Transverse colon (tissue), 4 donors: ENCODE results near the gene FIS1. TPM values are rescaled to one million over a fixed set of nuclear protein-coding genes. Genes with fewer than 3 reads are reported as not detected.
A peak's percentile ranks its signal among the peaks of the same experiment; 100 is the strongest.
"Not testable (repeated sequence)": the region's sequence is repeated elsewhere in the genome, so short reads cannot be mapped to it uniquely, and the experiment has no call there.

Experiments used
- DNase-seq: peaks from one replicate; pipeline ENCODE4 v3.0.0-alpha.2; 2019
- H3K27ac ChIP-seq, 4 donors: fragments of 200-600 bp; sonication (generic); 2 replicates each; pipeline ENCODE4 v1.5.1; 2016 to 2018; ENCODE audit warnings: inconsistent platforms in 4 of 4
- H3K27me3 ChIP-seq: fragments of 200-600 bp; sonication (generic); 2 replicates; pipeline ENCODE4 v1.5.1; 2017; ENCODE audit warnings: inconsistent platforms
- H3K36me3 ChIP-seq, 4 donors: fragments of 200-600 bp; sonication (generic); 2 replicates each; pipeline ENCODE4 v1.5.1; 2017 to 2019; ENCODE audit warnings: inconsistent platforms in 4 of 4
- H3K4me1 ChIP-seq, 4 donors: fragments of 200-600 bp; sonication (generic); 2 replicates each; pipeline ENCODE4 v1.5.1; 2017 to 2020; ENCODE audit warnings: inconsistent platforms in 4 of 4
- H3K4me3 ChIP-seq, 4 donors: fragments of 200-600 bp; sonication (generic); 1 replicate in 1 of 4; 2 replicates in 3 of 4; pipeline versions ENCODE4 v1.5.1 to v1.6.1; 2017 to 2019; ENCODE audit warnings: inconsistent platforms in 4 of 4
- H3K9me3 ChIP-seq, 2 donors: fragments of 200-600 bp; sonication (generic); 2 replicates each; pipeline ENCODE4 v1.5.1; 2017 to 2019; ENCODE audit warnings: inconsistent platforms in 2 of 2
- EP300 ChIP-seq: sonication (generic); formaldehyde crosslinking; IDR thresholded peaks from one replicate; pipeline ENCODE4 v1.6.1; 2017; ENCODE audit warnings: antibody characterized with exemption, low read depth
- POLR2A ChIP-seq: fragments of 450-650 bp; IDR thresholded peaks from one replicate; pipeline ENCODE4 v1.6.1; 2016; ENCODE audit warnings: antibody characterized with exemption, mild to moderate bottlenecking, moderate library complexity
- POLR2AphosphoS5 ChIP-seq, 3 donors: sonication (generic); formaldehyde crosslinking; IDR thresholded peaks; one replicate each; pipeline ENCODE4 v1.6.1; 2016; ENCODE audit warnings: antibody characterized with exemption in 3 of 3
- WGBS, 2 donors: methylation state at CpG; one replicate each; pipeline ENCODE4 v1.1.5; 2018; ENCODE audit warnings: low coverage in 1 of 2; 5-methylcytosine and 5-hydroxymethylcytosine counted together
- in situ Hi-C, 4 donors: fragments of 200-750 bp; cut with MboI; loops; one replicate each; pipeline versions ENCODE4 v1.15.0 to v1.15.1; 2017; ENCODE audit warnings: low sequenced_read_pairs in 3 of 4, low pct_ligation_motif_present in 1 of 4, low pct_unique_long_range_greater_than_20kb in 1 of 4
- intact Hi-C: fragments of 100-400 bp; cut with DNase I; formaldehyde crosslinking; loops from one replicate; pipeline ENCODE4 v1.15.1; 2023; ENCODE audit warnings: low total_unique reads
- total RNA-seq, 4 donors: library from RNA; depleted of rRNA; stranded (reverse); fragments of >200 nt; gene quantifications; one replicate each; pipeline ENCODE4 v1.1.0, GENCODE V29; 2016
- TF ChIP-seq, protein P1 (sequence below), 5 experiments: fragments of 200-600 bp in 3 of 5; fragments of 450-650 bp in 2 of 5; sonication (generic) in 3 of 5; IDR thresholded peaks; 1 replicate in 2 of 5; 2 replicates in 3 of 5; pipeline ENCODE4 v1.5.1; 2016 to 2017; ENCODE audit warnings: antibody characterized with exemption in 5 of 5, inconsistent platforms in 3 of 5, mild to moderate bottlenecking in 2 of 5, moderate library complexity in 1 of 5

The FIS1 gene
- 100 to 1,000 TPM; 159 to 261 (median 187) TPM for total RNA-seq

DNA sequence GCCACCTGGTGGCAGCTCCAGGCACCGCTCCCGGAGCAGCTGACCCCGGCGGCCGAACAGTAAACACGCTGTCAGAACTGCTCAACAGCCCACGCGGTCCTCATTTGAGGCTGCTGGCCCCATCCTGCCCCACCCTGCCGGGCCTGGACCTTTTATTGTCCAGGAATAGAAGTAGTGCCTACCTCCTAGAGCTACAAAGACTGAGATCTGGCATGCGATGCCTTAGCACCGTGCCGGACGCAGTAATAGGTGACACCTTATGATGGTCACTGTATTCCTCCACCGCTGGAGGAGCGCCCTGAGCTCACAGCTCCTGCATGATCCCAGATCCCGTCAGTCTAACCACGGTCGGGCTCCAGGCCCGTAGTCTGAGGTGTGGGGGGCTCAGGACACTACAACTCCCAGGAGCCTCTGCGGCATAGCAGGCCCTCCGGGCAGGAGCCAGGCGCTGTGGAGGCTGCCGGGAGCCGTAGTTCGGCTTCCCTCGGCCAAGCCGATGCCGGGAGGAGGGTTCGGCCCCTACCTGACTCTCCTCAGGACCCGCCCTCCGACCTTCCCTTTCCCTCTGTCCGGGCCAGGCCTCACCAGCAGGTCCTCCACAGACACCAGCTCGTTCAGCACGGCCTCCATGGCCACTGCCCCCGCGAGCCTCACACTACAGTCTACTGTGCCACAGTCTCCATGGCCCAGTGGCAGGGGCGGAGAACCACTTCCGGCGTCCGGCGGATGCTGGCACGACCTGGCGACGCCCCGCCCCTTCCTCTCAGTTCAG lies at the start of gene FIS1:
Gene FIS1, minus strand, starts transcription at position 707 of the 772 bp plus-strand sequence. Its CDS starts 77 bp downstream, at position 630.
- peak within 1 kb of the TSS; percentile 88 to 98 (median 94) for H3K27ac ChIP-seq
- peaks cover 12 to 22% (median 19%) of the 10 kb centered on the region in 4 donors for H3K4me1 ChIP-seq
- peak; percentile 95 for DNase-seq
- H3K4me3 ChIP-seq: peak within 1 kb of the TSS; percentile 61 to 81 (median 68)
- H3K36me3 ChIP-seq: peaks cover 0 to 4% (median 0%) of the 10 kb centered on the region in 4 donors
- in situ Hi-C loops (no loop called here), intact Hi-C loops (no loop called here)
- WGBS, 2 donors: 0 to 2% methylated on average over 1 to 13 of the region's 45 CpGs
- no peaks in the 10 kb centered on the region for H3K9me3 ChIP-seq
- H3K27me3 ChIP-seq: no peaks in the 10 kb centered on the region
- peak; percentile 78 for TF ChIP-seq POLR2A
- peak; percentile 66 to 96 (median 91) for TF ChIP-seq POLR2AphosphoS5 (IDR thresholded peaks at IDR 0.05)
- no peak for TF ChIP-seq EP300
- TF ChIP-seq, protein P1, sequence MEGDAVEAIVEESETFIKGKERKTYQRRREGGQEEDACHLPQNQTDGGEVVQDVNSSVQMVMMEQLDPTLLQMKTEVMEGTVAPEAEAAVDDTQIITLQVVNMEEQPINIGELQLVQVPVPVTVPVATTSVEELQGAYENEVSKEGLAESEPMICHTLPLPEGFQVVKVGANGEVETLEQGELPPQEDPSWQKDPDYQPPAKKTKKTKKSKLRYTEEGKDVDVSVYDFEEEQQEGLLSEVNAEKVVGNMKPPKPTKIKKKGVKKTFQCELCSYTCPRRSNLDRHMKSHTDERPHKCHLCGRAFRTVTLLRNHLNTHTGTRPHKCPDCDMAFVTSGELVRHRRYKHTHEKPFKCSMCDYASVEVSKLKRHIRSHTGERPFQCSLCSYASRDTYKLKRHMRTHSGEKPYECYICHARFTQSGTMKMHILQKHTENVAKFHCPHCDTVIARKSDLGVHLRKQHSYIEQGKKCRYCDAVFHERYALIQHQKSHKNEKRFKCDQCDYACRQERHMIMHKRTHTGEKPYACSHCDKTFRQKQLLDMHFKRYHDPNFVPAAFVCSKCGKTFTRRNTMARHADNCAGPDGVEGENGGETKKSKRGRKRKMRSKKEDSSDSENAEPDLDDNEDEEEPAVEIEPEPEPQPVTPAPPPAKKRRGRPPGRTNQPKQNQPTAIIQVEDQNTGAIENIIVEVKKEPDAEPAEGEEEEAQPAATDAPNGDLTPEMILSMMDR (IDR thresholded peaks at IDR 0.05): peak; percentile 41 to 98 (median 95)

DNA sequence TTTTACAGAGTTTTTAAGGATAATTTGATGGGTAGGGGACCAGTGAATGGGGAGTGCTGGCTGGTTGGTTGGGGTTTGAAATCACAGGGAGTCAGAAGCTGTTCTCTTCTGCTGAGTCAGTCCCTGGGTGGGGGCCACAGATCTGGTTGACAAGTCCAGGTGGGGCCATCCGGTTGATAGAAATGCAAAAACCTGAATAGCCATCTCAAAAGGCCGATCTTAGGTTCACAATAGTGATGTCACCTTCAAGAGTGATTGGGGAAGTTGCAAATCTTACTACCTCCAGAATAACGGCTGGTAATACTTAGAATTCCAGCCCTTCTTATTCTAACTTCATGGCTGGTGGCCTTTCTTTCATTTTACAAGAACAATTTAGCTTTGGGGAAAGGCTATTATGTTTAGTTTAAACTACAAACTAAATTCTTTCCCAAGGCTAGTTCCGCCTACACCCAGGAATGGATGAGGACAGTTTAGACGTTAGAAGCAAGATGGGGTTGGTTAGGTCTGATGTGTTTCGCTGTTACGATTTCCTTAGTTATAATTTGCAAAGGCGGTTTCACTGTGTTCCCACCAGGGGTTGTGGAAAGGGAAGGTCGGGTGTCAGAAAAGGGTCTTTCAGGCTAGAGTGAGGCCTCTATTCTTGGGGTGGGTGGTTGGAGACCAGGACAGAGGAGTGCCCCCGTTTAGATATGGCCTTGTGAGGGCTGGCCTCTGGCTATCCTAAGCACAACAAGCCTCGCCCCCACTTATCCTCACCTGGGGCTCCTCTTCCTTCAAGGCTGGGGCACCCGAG lies 49.4 kb upstream of the FIS1 start:
- intact Hi-C loops: loop anchor here (10.0 kb wide), 1 partner anchor 99 kb away; no protein-coding TSS in a partner anchor

DNA sequence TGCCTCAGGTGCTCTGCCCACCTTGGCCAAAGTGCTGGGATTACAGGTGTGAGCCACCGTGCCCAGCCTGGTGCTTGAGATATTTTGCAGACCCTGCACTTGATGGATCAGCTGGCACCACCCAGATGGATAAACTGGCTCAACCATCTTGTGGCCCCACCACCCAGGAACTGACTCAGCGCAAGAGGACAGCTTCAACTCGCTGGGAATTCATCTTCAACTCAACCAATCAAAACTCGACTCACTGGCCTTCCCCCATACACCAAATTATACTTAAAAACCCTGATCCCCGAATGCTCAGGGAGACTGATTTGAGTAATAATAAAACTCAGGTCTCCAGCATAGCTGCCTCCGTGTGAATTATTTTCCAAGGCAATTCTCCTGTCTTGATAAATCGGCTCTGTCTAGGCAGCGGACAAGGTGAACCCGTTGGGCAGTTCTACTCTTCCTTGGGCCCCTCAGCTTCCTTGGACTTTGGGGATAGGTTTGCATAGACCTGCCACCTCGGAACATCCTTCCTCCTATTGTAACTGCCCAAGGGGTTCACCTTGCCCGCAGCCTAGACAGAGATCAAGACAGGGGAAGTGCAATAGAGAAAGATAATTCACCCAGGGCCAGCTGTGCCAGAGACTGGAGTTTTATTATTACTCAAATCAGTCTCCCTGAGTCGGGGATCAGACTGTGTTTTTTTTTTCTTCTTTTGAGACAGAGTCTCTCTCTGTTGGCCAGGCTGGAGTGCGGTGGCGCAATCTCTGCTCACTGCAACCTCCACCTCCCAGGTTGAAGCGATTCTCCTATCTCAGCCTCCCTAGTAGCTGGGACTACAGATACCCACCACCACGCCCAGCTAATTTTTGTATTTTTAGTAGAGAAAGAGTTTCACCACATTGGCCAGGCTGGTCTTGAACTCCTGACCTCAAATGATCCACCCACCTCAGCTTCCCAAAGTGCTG lies 48.5 kb upstream of the FIS1 start:
- WGBS, 2 donors: 61 to 74% methylated on average over 6 to 16 of the region's 16 CpGs
- peaks cover 76% of the 10 kb centered on the region for H3K27me3 ChIP-seq

More for the DNA sequence above, 49.4 kb upstream of the FIS1 start:
- Histone ChIP-seq H3K4me3 (no peak overlapping the region), H3K36me3 (no peaks in the 10 kb centered on the region), H3K9me3 (no peaks in the 10 kb centered on the region), H3K4me1 (no peaks in the 10 kb centered on the region), H3K27ac (no peak overlapping the region), H3K27me3 (peaks cover 85% of the 10 kb centered on the region)
- in situ Hi-C loops: loop anchor here in 2 of 4 donors (10.0 to 25.0 kb wide), 2 partner anchors 149 to 157 kb away; partner anchors contain the start of gene SERPINE1 (in 1 of the 2)
- WGBS, 2 donors: 54% methylated on average over 7 to 12 of the region's 12 CpGs
- TF ChIP-seq, protein P1 (IDR thresholded peaks at IDR 0.05): no peak
- no peak for TF ChIP-seq POLR2A
- no peak for TF ChIP-seq EP300
- no peak for TF ChIP-seq POLR2AphosphoS5 (IDR thresholded peaks at IDR 0.05)
- no peak for DNase-seq

DNA sequence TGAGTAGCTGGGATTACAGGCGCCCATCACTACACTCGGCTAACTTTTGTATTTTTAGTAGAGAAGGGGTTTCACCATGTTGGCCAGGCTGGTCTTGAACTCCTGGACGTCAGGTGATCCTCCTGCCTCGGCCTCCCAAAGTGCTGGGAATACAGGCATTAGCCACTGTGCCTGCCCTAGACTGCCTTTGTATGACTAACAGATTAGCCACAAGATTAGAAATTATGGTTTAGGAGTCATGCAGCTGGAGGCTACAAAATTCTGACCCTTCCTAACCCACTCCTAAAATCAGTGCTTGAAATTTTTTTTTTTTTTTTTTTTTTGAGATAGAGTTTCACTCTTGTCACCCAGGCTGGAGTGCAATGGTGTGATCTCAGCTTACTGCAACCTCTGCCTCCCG lies 47.7 kb upstream of the FIS1 start:
- H3K4me1 ChIP-seq, H3K4me3 ChIP-seq, H3K27ac ChIP-seq, DNase-seq, H3K36me3 ChIP-seq, H3K9me3 ChIP-seq: not testable (repeated sequence)
- intact Hi-C loops: loop anchor here (10.0 kb wide), 1 partner anchor 98 kb away; no protein-coding TSS in a partner anchor
- peaks cover 68% of the 10 kb centered on the region for H3K27me3 ChIP-seq
- 65% methylated on average over 5 of the region's 5 CpGs; no CpG with 5 or more reads in 1 of the 2 donors for WGBS, 2 donors
- in situ Hi-C loops: loop anchor here in 2 of 4 donors (10.0 to 25.0 kb wide), 2 partner anchors 148 to 155 kb away; partner anchors contain the start of gene SERPINE1 (in 1 of the 2)

More for the DNA sequence above, 48.5 kb upstream of the FIS1 start:
- in situ Hi-C loops (loop anchor here in 2 of 4 donors (10.0 to 25.0 kb wide), 2 partner anchors 149 to 156 kb away; partner anchors contain the start of gene SERPINE1 (in 1 of the 2)), intact Hi-C loops (loop anchor here (10.0 kb wide), 1 partner anchor 99 kb away; no protein-coding TSS in a partner anchor)
- not testable (repeated sequence) for H3K36me3 ChIP-seq, DNase-seq, H3K9me3 ChIP-seq, H3K27ac ChIP-seq, H3K4me3 ChIP-seq, H3K4me1 ChIP-seq
